ENCODE measurements around the gene ZER1.

GRCh38 chr9:128683340-128684064 lies 88.2 kb downstream of the ZER1 start:
- TF ChIP-seq CTCF (IDR thresholded peaks at IDR 0.05): no peak
- TF ChIP-seq EZH2phosphoT487 (IDR thresholded peaks at IDR 0.05): no peak
- no peak for TF ChIP-seq EZH2 (IDR thresholded peaks at IDR 0.05)

All from neural progenitor cell (in vitro differentiated cells).